Measurements from ENCODE around the gene PVR.
"Not testable (repeated sequence)": the region's sequence is repeated elsewhere in the genome, so short reads cannot be mapped to it uniquely, and the experiment has no call there.

PVR gene

DNA sequence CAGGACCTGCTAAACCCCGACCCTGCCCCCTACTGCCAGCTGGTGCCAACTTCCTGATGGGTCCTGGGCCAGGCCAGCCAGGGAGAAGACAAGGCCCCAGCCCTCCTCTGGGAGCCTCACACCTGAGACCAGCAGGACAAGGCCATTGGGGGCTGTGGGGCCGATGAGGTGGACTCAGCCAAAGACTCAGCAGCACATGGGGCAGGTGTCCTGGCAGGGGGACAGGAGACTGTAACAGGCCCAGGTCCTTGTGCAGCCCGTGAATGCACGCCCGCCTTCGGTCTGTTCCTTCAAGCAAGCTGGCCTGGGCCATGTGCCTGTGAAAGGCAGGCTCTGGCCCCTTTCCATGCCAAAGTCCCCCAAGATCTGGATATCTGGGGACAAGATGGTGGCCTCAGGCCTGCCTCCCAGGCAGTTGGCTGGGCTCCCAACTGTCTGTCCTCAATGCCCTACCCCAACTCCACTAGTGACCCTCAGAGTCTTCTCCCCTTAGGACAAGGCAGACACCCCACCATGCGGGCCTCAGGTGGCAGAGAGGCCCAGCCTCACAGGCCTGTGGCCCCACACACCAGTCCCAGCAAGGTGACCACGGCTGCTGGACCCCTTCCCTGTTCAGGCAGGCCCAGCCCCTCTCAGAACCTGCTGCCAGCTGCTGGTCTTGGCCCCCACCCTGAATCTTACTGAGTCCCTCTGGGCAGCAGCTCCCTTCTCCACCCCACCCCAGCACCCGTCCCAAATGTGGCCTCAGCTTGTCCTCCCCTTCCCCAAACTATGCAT, 39.9 kb downstream of the PVR start:
- DNase-seq (ENCODE audit: low spot score), result no peak
- Mint-ChIP-seq H3K36me3 (ENCODE audit: low read depth) (no peaks in the 10 kb centered on the region), H3K9me3 (no peaks in the 10 kb centered on the region), H3K4me3 (no peak overlapping the region), H3K27me3 (ENCODE audit: low read depth) (peaks cover 8% of the 10 kb centered on the region), H3K27ac (no peak overlapping the region), H3K4me1 (ENCODE audit: low read depth) (peaks cover 7% of the 10 kb centered on the region)

DNA sequence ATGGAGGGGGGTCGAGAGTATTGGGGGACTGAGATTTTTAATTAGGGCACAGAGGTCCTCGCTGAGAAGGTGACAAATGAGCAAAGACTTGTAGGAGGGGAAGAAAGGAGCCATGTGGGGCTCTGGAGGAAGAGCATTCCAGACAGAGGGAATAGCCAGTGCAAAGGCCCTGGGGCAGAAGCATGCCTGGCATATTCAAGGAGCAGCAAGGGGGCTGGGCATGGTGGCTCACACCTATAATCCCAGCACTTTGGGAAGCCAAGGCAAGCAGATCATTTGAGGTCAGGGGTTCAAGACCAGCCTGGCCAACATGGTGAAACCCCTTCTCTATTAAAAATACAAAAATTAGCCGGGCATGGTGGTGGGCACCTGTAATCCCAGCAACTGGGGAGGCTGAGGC, 40.7 kb downstream of the PVR start:
- peaks cover 12% of the 10 kb centered on the region for H3K4me1 Mint-ChIP-seq (ENCODE audit: low read depth)
- not testable (repeated sequence) for H3K9me3 Mint-ChIP-seq; H3K4me3 Mint-ChIP-seq; H3K36me3 Mint-ChIP-seq (ENCODE audit: low read depth); H3K27me3 Mint-ChIP-seq (ENCODE audit: low read depth); DNase-seq (ENCODE audit: low spot score); H3K27ac Mint-ChIP-seq

DNA sequence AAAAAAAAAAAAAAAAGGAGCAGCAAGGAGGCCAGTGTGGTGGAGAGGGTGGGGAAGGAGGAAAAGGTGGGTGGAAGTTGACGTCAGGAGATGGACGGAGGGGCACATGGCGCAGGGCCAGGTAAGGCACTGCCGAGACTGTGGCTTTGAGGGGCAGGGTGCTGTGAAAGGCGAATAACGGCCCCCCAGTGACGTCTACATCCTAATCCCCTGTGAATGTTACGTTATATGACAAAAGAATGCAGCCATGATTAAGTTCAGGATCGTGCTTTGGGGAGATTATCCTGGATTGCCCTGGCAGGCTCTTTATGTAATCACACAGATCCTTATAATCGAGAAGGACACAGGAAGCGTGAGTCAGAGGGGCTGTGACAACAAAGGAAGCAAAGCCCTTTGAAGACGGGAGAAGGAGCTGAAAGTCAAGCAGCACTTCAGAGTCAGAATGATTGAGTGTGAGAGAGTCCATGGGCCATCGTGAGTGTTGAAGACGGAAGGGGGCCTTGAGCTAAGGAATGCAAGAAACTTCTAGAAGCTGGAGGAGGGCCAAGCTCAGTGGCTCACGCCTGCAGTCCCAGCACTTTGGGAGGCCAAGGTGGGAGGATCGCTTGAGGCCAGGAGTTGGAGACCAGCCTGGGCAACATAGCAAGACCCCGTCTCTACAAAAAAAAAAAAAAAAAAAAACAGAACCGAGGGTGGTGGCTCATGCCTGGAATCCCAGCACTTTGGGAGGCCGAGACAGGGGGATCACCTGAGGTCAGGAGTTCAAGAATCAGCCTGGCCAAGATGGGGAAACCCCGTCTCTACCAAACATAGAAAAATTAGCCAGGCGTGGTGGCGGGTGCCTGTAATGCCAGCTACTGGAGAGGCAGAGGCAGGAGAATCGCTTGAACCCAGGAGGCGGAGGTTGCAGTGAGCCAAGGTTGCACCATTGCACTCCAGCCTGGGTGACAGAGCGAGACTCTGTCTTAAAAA, 41.5 kb downstream of the PVR start:
- DNase-seq (ENCODE audit: low spot score), result no peak
- H3K27ac Mint-ChIP-seq, result peak overlapping the region; percentile 58
- H3K4me3 Mint-ChIP-seq, result no peak overlapping the region
- H3K9me3 Mint-ChIP-seq, result no peaks in the 10 kb centered on the region
- H3K27me3 Mint-ChIP-seq (ENCODE audit: low read depth), result peaks cover 10% of the 10 kb centered on the region
- H3K36me3 Mint-ChIP-seq (ENCODE audit: low read depth), result no peaks in the 10 kb centered on the region
- peaks cover 12% of the 10 kb centered on the region for H3K4me1 Mint-ChIP-seq (ENCODE audit: low read depth)

DNA sequence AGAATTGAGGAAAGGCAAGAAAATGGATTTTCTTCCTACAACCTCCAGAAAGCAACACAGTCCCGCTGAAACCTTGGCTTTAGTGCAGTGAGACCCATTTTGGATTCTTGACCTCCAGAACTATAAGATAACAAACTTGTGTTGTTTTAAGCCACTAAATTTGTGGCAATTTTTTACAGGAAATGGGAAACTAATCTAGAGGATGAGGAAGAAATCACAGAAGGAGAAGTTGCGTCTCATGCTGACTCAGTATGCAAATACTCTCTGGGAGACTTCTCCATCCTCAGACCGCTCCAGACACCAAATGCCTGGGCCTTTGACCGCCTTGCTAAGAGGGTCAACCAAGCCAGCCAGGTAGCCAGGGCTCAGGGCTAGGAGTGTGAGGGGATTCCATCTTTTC, 42.2 kb downstream of the PVR start:
- Mint-ChIP-seq H3K9me3 (no peaks in the 10 kb centered on the region), H3K27me3 (ENCODE audit: low read depth) (peaks cover 10% of the 10 kb centered on the region), H3K36me3 (ENCODE audit: low read depth) (no peaks in the 10 kb centered on the region), H3K27ac (no peak overlapping the region), H3K4me1 (ENCODE audit: low read depth) (peaks cover 12% of the 10 kb centered on the region), H3K4me3 (no peak overlapping the region)
- DNase-seq (ENCODE audit: low spot score), result no peak

DNA sequence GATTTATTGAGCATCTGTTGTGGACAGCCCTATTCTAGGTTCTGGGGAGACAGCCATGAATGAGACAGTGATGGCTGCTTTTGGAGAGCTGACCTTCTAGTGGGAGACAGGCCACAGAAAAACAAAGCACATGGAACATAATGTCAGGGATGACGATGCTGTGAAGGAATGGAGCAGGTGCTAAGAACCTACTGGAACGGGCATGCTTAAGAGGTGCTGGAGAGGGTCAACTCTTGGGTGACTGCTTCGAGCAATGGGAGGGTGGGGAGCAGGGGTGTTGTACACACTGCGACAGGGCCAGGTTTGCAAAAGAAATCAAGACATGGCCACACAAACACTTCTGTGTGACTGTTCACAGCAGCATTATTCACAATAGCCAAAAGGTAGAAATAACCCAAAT, 43.2 kb downstream of the PVR start:
- H3K4me1 Mint-ChIP-seq (ENCODE audit: low read depth), result peaks cover 14% of the 10 kb centered on the region
- no peak overlapping the region for H3K4me3 Mint-ChIP-seq
- H3K36me3 Mint-ChIP-seq (ENCODE audit: low read depth), result no peaks in the 10 kb centered on the region
- DNase-seq (ENCODE audit: low spot score), result no peak
- H3K27ac Mint-ChIP-seq, result no peak overlapping the region
- no peaks in the 10 kb centered on the region for H3K9me3 Mint-ChIP-seq
- H3K27me3 Mint-ChIP-seq (ENCODE audit: low read depth), result peaks cover 10% of the 10 kb centered on the region

DNA sequence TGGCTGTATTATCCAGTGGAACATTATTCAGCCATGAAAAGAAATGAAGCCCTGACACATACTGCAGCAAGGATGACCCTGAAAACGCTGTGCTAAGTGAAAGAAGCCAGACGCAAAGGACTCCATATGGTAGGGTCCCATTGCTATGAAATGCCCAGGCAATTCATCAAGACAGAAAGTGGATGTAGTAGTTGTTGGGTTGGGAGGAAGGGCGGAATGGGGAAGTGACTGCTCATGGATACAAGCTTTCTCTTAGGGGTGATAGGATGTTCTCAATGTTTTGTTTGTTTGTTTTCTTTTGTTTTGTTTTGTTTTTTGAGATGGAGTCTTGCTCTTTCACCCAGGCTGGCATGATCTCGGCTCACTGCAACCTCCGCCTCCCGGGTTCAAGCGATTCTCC, 44.2 kb downstream of the PVR start:
- Mint-ChIP-seq H3K36me3 (ENCODE audit: low read depth) (no peaks in the 10 kb centered on the region), H3K4me3 (no peak overlapping the region), H3K27ac (no peak overlapping the region), H3K4me1 (ENCODE audit: low read depth) (peaks cover 24% of the 10 kb centered on the region), H3K27me3 (ENCODE audit: low read depth) (peaks cover 13% of the 10 kb centered on the region), H3K9me3 (no peaks in the 10 kb centered on the region)
- DNase-seq (ENCODE audit: low spot score), result no peak

DNA sequence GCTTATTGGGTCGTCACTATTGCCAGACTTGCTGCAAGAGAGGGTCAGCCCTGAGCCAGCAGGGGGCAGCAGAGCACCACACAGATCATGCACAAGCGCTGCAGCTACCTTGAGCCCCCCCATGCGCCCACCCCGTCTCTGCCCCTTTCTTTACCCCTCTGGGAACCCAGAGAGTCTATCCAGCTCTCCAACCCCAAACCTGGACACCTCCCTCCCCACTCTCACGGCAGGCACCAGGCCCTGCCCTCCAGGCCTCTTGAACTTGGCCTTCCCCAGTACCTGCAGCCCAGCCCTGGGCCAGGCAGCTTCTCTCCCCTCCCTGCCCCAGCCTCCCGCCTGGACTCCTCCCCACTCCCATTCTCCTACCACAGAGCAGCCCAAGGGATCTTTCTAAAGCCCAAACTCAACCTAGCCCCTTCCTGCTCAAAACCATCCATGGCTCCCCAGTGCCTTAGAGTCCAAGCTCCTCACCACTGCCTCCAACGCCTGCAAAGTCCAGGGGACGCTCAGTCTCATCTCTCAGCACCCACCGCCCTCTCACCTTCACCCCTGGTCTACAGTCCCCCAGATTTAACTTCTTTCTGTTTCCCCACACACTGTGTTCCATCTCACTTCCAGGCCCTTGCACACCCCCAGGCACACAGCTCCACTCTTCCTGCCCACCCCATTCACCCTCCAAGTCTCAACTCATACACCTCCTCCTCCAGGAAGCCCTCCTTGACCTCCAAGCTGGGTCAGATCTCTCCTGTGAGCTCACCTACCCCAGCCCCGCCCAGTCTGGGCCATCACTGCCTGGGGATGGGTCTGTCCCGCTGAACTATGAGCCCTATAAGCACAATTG, 45.8 kb downstream of the PVR start:
- H3K9me3 Mint-ChIP-seq, result no peaks in the 10 kb centered on the region
- peaks cover 13% of the 10 kb centered on the region for H3K27me3 Mint-ChIP-seq (ENCODE audit: low read depth)
- H3K27ac Mint-ChIP-seq, result no peak overlapping the region
- H3K36me3 Mint-ChIP-seq (ENCODE audit: low read depth), result no peaks in the 10 kb centered on the region
- DNase-seq (ENCODE audit: low spot score), result peak; percentile 52
- H3K4me1 Mint-ChIP-seq (ENCODE audit: low read depth), result peaks cover 27% of the 10 kb centered on the region
- no peak overlapping the region for H3K4me3 Mint-ChIP-seq

DNA sequence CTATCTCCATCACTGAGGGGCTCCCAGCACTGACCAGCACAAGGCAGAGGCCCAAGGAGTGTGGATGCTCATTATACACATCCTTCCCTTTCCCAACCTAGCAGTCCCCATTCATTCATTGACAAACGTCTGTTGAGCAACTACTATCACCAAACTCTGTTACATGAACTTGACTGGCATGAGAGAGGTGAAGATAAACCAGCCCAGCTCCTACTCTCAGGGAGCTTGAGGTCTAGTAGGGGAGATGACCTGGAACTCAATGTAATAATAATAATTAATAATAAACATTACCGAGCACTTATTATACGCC, 46.4 kb downstream of the PVR start:
- no peak for DNase-seq (ENCODE audit: low spot score)
- Mint-ChIP-seq H3K36me3 (ENCODE audit: low read depth) (no peaks in the 10 kb centered on the region), H3K4me1 (ENCODE audit: low read depth) (peaks cover 23% of the 10 kb centered on the region), H3K4me3 (no peak overlapping the region), H3K9me3 (no peaks in the 10 kb centered on the region), H3K27ac (no peak overlapping the region), H3K27me3 (ENCODE audit: low read depth) (peaks cover 13% of the 10 kb centered on the region)

DNA sequence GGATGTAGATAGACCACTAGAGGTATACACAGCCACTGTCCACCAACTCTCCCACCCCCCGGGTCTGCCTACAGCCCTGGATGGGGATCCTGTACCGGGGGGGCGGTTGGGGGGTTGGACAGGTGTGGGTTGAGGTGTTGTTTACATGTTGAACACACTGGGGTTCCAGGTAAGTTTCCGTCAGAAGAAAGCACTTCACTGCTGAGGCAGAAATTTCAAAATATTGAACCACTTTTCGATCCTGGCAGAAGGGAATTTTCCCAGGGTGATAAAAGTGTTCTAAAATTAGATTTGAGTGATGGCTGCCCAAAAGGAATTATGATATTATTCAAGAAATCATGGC, 48.6 kb downstream of the PVR start:
- H3K4me1 Mint-ChIP-seq (ENCODE audit: low read depth), result peaks cover 22% of the 10 kb centered on the region
- peak overlapping the region; percentile 43 for H3K4me3 Mint-ChIP-seq
- DNase-seq (ENCODE audit: low spot score), result no peak
- peak overlapping the region; percentile 47 for H3K27ac Mint-ChIP-seq
- H3K9me3 Mint-ChIP-seq, result no peaks in the 10 kb centered on the region
- no peaks in the 10 kb centered on the region for H3K36me3 Mint-ChIP-seq (ENCODE audit: low read depth)
- H3K27me3 Mint-ChIP-seq (ENCODE audit: low read depth), result peaks cover 10% of the 10 kb centered on the region

DNA sequence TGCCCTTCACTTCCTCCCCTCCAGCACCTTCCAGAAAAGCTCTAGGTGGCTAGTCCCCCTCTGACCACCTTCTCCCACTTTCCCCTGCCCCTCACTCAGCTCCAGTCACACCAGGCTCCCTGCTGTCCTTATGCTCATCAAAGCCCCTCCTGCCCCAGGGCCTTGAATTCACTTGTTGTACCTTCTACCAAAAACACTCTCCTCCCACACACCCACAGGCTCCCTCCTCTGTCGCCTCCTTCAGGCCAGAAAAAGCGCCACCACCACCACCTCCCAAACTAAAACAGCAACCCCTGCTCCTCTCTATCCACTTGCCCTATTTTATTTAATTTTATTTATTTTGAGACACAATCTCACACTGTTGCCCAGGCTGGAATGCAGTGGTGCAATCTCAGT, 50.5 kb downstream of the PVR start:
- H3K9me3 Mint-ChIP-seq, result no peaks in the 10 kb centered on the region
- no peak overlapping the region for H3K4me3 Mint-ChIP-seq
- H3K36me3 Mint-ChIP-seq (ENCODE audit: low read depth), result no peaks in the 10 kb centered on the region
- peak overlapping the region; percentile 56 for H3K27ac Mint-ChIP-seq
- no peak for DNase-seq (ENCODE audit: low spot score)
- peaks cover 6% of the 10 kb centered on the region for H3K27me3 Mint-ChIP-seq (ENCODE audit: low read depth)
- H3K4me1 Mint-ChIP-seq (ENCODE audit: low read depth), result peaks cover 18% of the 10 kb centered on the region

DNA sequence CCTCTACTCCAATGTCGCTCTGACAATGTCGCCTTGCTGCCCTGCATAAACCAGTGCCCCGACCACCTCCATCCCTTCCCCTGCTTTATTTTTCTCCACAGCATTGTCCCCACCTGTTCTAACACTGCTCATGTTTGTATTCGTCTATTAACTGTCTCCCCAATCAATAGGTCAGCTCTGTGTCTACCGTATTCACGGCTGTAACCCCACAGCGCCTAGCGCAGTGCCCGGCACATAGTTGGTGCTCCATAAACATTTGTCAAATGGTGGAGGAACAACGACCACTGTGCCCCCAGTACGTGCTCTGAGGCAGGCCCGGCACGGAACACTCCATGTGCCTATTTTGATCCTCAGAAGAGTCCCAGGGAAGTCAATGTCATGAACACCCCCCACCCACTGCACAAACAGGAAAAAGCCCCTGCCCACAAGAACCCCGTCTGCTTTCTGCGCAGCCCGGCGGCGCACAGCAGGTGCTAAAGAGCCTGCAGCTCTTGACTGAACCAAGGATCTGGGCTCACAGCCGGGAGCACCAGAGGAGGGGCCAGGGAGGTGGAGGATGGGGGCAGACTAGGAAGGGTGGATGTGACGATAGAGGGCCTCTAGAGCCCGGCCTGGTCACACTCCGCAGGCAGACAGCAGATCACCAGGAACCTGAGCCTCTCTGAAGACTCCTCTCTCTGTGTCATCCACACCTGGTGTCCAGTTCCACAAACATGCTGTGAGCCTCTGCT, 53.4 kb downstream of the PVR start:
- Mint-ChIP-seq H3K27ac (no peak overlapping the region), H3K9me3 (no peaks in the 10 kb centered on the region), H3K4me3 (no peak overlapping the region), H3K27me3 (ENCODE audit: low read depth) (peaks cover 6% of the 10 kb centered on the region), H3K4me1 (ENCODE audit: low read depth) (peaks cover 13% of the 10 kb centered on the region), H3K36me3 (ENCODE audit: low read depth) (no peaks in the 10 kb centered on the region)
- no peak for DNase-seq (ENCODE audit: low spot score)

DNA sequence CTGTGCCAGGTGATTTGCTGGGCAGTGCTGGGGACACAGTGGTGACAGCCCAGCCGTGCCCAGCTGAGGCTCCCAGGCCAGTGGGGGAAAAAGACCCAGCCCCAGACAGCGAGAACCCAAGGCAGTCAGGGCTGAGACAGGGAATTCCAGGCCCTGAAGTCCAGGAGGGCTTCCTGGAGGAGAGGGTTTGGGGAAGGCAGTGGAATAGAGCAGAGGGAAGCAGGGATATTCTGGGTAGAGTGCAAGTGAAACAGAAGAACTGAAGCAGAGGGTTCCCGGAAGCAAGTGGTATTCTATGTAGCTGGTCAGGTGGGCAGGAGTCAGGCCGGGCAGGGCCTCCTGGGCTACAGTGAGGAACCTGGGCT, 53.9 kb downstream of the PVR start:
- DNase-seq (ENCODE audit: low spot score), result no peak
- H3K36me3 Mint-ChIP-seq (ENCODE audit: low read depth), result no peaks in the 10 kb centered on the region
- peaks cover 4% of the 10 kb centered on the region for H3K27me3 Mint-ChIP-seq (ENCODE audit: low read depth)
- H3K27ac Mint-ChIP-seq, result no peak overlapping the region
- no peaks in the 10 kb centered on the region for H3K9me3 Mint-ChIP-seq
- H3K4me3 Mint-ChIP-seq, result no peak overlapping the region
- peaks cover 7% of the 10 kb centered on the region for H3K4me1 Mint-ChIP-seq (ENCODE audit: low read depth)

DNA sequence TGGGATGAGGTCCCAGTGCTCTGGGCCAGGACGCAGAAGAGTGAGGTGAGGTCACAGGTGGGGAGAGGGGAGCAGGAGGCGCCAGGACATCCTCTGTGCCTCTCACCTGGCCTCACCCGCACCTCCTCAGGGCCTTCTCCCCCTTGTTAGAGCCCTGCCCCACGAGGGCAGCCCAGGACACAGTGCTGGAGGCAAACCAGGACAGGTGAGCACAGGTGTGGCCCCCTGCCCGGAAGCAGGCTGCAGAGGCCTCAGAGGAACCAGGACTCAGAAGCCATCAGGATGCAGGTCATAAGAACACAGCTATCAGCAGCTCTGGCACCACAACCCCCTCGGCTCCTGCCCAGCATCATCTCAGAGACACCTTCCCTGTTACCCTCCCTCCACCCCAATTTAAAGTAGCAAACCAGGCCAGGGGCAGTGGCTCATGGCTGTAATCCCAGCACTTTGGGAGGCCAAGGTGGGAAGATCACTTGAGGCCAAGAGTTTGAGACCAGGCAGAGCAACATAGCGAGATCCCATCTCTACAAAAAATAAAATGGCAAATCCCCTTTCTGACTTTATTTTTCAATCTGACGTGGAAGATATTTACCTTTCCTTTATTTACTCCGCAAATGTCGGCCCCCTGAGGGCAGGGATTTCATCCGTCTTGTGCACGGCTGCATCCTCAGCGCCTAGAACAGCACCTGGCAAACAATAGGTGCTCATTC, 54.9 kb downstream of the PVR start, which contains the start of gene CEACAM16:
CEACAM16 (plus strand) TSS at position 660 of the 710 bp plus-strand sequence. CDS start 2,306 bp downstream, outside the sequence.
- no peaks in the 10 kb centered on the region for H3K9me3 Mint-ChIP-seq
- peaks cover 3% of the 10 kb centered on the region for H3K27me3 Mint-ChIP-seq (ENCODE audit: low read depth)
- peaks cover 5% of the 10 kb centered on the region for H3K4me1 Mint-ChIP-seq (ENCODE audit: low read depth)
- no peak for DNase-seq (ENCODE audit: low spot score)
- no peak within 1 kb of the TSS for H3K4me3 Mint-ChIP-seq
- H3K27ac Mint-ChIP-seq, result no peak within 1 kb of the TSS
- no peaks in the 10 kb centered on the region for H3K36me3 Mint-ChIP-seq (ENCODE audit: low read depth)
